Measurements from ENCODE around the gene GORASP2. TPM values are rescaled to one million over a fixed set of nuclear protein-coding genes. Genes with fewer than 3 reads are reported as not detected.

Gene GORASP2
- total and polyA plus RNA-seq, 2 of the 8 experiments (the other 6 are each of a cell fraction or from before 2014, with no cell fraction given): 86.8 to 214 TPM

- no peak for TF ChIP-seq KDM4A (IDR thresholded peaks at IDR 0.05; ENCODE audit: low read depth, low read length, severe bottlenecking)
These were observed 31.9 kb upstream of the GORASP2 start (continued) for GRCh38 chr2:170897108-170897507.

Measured in H1 (cell line).